Natural killer cell (primary cell): ENCODE measurements around the gene PKIG. TPM values are rescaled to one million over a fixed set of nuclear protein-coding genes. Genes with fewer than 3 reads are reported as not detected.

Source experiments
- ATAC-seq, 3 donors: fragments of 150-1000 bp in 2 of 3; fragments of 200-7000 bp in 1 of 3; cut with Tn5 transposase; 1 replicate in 1 of 3; 2 replicates in 2 of 3; pipeline ENCODE4 v1.10.0; 2021; ENCODE audit warnings: mild to moderate bottlenecking in 2 of 3, moderate library complexity in 2 of 3
- DNase-seq, 2 donors: peaks; one replicate each; pipeline versions ENCODE4 v3.0.0 to v3.0.0-alpha.2; 2013 to 2021; ENCODE audit warnings: mixed read lengths in 1 of 2
- H3K27ac ChIP-seq: one replicate; pipeline ENCODE4 v1.5.1; 2013; ENCODE audit warnings: mild to moderate bottlenecking, low read length
- H3K27me3 ChIP-seq: one replicate; pipeline ENCODE4 v1.6.1; 2013; ENCODE audit warnings: low read length; ENCODE audit not compliant: control insufficient read depth, insufficient read depth
- H3K36me3 ChIP-seq: one replicate; pipeline ENCODE4 v1.6.1; 2013; ENCODE audit warnings: low read length; ENCODE audit not compliant: control insufficient read depth, insufficient read depth
- H3K4me1 ChIP-seq: one replicate; pipeline ENCODE4 v1.6.1; 2013; ENCODE audit warnings: low read length; ENCODE audit not compliant: control insufficient read depth, insufficient read depth
- H3K4me3 ChIP-seq: one replicate; pipeline ENCODE4 v1.5.1; 2013; ENCODE audit warnings: low read length
- H3K9me3 ChIP-seq: one replicate; pipeline ENCODE4 v1.6.1; 2013; ENCODE audit warnings: low read length; ENCODE audit not compliant: control insufficient read depth, insufficient read depth
- H3K27ac Mint-ChIP-seq, 2 donors: one replicate each; pipeline ENCODE4 v1.8.0; 2022; ENCODE audit warnings: mild to moderate bottlenecking in 2 of 2, mixed read lengths in 2 of 2, moderate library complexity in 1 of 2
- H3K27me3 Mint-ChIP-seq, 2 donors: one replicate each; pipeline ENCODE4 v1.8.0; 2022; ENCODE audit warnings: low read depth in 2 of 2, mixed read lengths in 2 of 2
- H3K36me3 Mint-ChIP-seq: one replicate; pipeline ENCODE4 v1.8.0; 2022; ENCODE audit warnings: mixed read lengths
- H3K4me1 Mint-ChIP-seq, 2 donors: one replicate each; pipeline ENCODE4 v1.8.0; 2022; ENCODE audit warnings: mixed read lengths in 2 of 2
- H3K4me3 Mint-ChIP-seq: one replicate; pipeline ENCODE4 v1.8.0; 2022; ENCODE audit warnings: mild to moderate bottlenecking, moderate library complexity, mixed read lengths
- H3K9me3 Mint-ChIP-seq, 2 donors: one replicate each; pipeline ENCODE4 v1.8.0; 2022; ENCODE audit warnings: mixed read lengths in 2 of 2
- CTCF ChIP-seq: fragments of 200-600 bp; IDR thresholded peaks from one replicate; pipeline ENCODE4 v1.8.0; 2022; ENCODE audit warnings: antibody characterized with exemption
- WGBS: methylation state at CpG from one replicate; pipeline ENCODE4 v1.1.7; 2013; ENCODE audit warnings: missing lambda C conversion rate; ENCODE audit not compliant: insufficient coverage; 5-methylcytosine and 5-hydroxymethylcytosine counted together
- intact Hi-C: fragments of 100-400 bp; cut with micrococcal nuclease; formaldehyde crosslinking; loops from one replicate; pipeline ENCODE4 v1.14.2; 2022
- total RNA-seq, 4 donors: library from RNA; stranded (reverse); fragments of 120-200 nt in 1 of 4; gene quantifications; one replicate each; pipeline versions ENCODE4 v1.2.3 to v1.2.4, GENCODE V29; 2013 to 2022

Gene PKIG
- total RNA-seq, 3 donors from 2014 or later (not counting 1 experiment from before 2014, with no cell fraction given) = 0.82 to 1.5 (median 1.5) TPM

- Mint-ChIP-seq H3K4me3 (peak overlapping the region; percentile 81), H3K27ac (peak overlapping the region; percentile 89 to 92), H3K4me1 (peaks cover 80 to 88% of the 10 kb centered on the region in 2 donors), H3K9me3 (no peaks in the 10 kb centered on the region), H3K27me3 (no peaks in the 10 kb centered on the region), H3K36me3 (no peaks in the 10 kb centered on the region)
- intact Hi-C loops = no loop called here
- no peak overlapping the region for H3K4me3 ChIP-seq
- 13% methylated on average over 4 of the region's 4 CpGs for WGBS
- DNase-seq (peak in 1 of 2 donors; percentile 59), ATAC-seq (no peak)
- H3K36me3 ChIP-seq = no peaks in the 10 kb centered on the region
- H3K27me3 ChIP-seq = no peaks in the 10 kb centered on the region
- no peaks in the 10 kb centered on the region for H3K9me3 ChIP-seq
- H3K27ac ChIP-seq = peak overlapping the region; percentile 73
- peaks cover 100% of the 10 kb centered on the region for H3K4me1 ChIP-seq
- no peak for TF ChIP-seq CTCF
Measured at GRCh38 chr20:44646023-44646640, 63.8 kb downstream of the PKIG start.

- Histone ChIP-seq H3K36me3 (no peaks in the 10 kb centered on the region), H3K27me3 (no peaks in the 10 kb centered on the region), H3K4me3 (no peak overlapping the region), H3K9me3 (no peaks in the 10 kb centered on the region), H3K27ac (peak overlapping the region; percentile 73), H3K4me1 (peaks cover 95% of the 10 kb centered on the region)
- peak in 1 of 3 donors; percentile 5 for ATAC-seq
- Mint-ChIP-seq H3K9me3 (no peaks in the 10 kb centered on the region), H3K4me3 (peak overlapping the region; percentile 81), H3K4me1 (peaks cover 75 to 81% of the 10 kb centered on the region in 2 donors), H3K36me3 (no peaks in the 10 kb centered on the region), H3K27me3 (no peaks in the 10 kb centered on the region), H3K27ac (peak overlapping the region; percentile 89 to 92)
- DNase-seq = peak in 1 of 2 donors; percentile 45
- intact Hi-C loops = no loop called here
- TF ChIP-seq CTCF = no peak
- WGBS = 59% methylated on average over 10 of the region's 10 CpGs
Measured at GRCh38 chr20:44646641-44647274, 64.4 kb downstream of the PKIG start.

- H3K4me1 Mint-ChIP-seq = peaks cover 70 to 76% of the 10 kb centered on the region in 2 donors
- WGBS = 87% methylated on average over 5 of the region's 5 CpGs
- no peak overlapping the region for H3K4me3 Mint-ChIP-seq
- H3K9me3 ChIP-seq = no peaks in the 10 kb centered on the region
- no peaks in the 10 kb centered on the region for H3K36me3 Mint-ChIP-seq
- no peak for TF ChIP-seq CTCF
- DNase-seq (peak in 1 of 2 donors; percentile 22), ATAC-seq (no peak)
- H3K27ac Mint-ChIP-seq = peak overlapping the region; percentile 89 to 92
- no peak overlapping the region for H3K4me3 ChIP-seq
- H3K9me3 Mint-ChIP-seq = no peaks in the 10 kb centered on the region
- intact Hi-C loops = no loop called here
- no peak overlapping the region for H3K27ac ChIP-seq
- no peaks in the 10 kb centered on the region for H3K27me3 Mint-ChIP-seq
- H3K4me1 ChIP-seq = peaks cover 85% of the 10 kb centered on the region
- no peaks in the 10 kb centered on the region for H3K27me3 ChIP-seq
- no peaks in the 10 kb centered on the region for H3K36me3 ChIP-seq
Measured at GRCh38 chr20:44648068-44648467, 65.7 kb downstream of the PKIG start.
